NCI-H1417 treated with DMSO at 0.1 percent for 48 hours (cell line): ENCODE results near the gene ATP5ME.
"Not testable (repeated sequence)": the region's sequence is repeated elsewhere in the genome, so short reads cannot be mapped to it uniquely, and the experiment has no call there.

Experiments
- DNase-seq: peaks from one replicate; lab custom pipeline; 2025; lab: John Stamatoyannopoulos, UW

The ATP5ME gene

GRCh38 chr4:635851-636627 is 38.0 kb downstream of the ATP5ME start:
- DNase-seq, result no peak

DNA sequence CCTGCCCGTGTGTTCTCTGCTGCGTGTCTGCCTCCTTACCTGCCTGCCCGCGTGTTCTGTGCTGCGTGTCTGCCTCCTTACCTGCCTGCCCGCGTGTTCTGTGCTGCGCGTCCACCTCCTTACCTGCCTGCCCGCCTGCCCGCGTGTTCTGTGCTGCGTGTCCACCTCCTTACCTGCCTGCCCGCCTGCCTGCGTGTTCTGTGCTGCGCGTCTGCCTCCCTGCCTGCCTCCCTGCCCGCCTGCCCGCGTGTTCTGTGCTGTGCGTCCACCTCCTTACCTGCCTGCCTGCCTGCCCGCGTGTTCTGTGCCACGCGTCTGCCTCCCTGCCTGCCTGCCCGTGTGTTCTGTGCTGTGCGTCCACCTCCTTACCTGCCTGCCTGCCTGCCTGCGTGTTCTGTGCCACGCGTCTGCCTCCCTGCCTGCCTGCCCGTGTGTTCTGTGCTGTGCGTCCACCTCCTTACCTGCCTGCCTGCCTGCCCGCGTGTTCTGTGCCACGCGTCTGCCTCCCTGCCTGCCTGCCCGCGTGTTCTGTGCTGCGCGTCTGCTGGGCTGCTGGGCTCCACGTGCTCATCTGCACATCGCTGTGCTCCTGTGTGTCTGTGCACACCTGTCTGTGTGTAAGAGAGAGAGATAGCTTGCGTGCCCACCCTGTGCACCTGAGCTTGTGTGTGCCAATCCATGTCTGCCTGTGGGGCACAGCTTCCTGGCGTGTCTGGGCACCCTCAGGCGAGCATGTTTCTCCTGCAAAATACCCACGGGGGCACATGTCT is 38.8 kb downstream of the ATP5ME start:
- DNase-seq, result not testable (repeated sequence)

GRCh38 chr4:634599-634985 is 39.5 kb downstream of the ATP5ME start:
- no peak for DNase-seq

- DNase-seq, result no peak
These were observed 40.0 kb downstream of the ATP5ME start for GRCh38 chr4:633976-634598.

DNA sequence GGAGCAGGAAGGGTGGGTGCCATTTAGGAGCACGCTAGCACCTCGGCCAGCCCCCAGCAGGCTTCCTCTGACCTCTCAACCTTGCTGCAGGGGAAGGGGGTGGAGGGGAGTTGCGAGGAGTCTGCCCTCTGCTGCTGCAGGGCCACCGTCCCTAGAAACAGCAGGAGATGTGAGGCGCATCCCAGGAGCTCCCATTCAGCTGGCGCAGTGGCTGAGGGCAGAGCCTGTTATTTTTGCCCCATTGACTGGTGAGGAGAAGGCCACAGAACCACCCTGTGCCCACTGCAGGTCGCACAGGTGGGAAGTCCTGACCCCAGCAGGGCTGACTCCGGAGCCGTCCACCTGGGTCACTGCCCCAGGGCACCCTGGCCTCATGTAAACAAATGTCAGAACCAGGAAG is 40.7 kb downstream of the ATP5ME start:
- DNase-seq, result no peak

DNA sequence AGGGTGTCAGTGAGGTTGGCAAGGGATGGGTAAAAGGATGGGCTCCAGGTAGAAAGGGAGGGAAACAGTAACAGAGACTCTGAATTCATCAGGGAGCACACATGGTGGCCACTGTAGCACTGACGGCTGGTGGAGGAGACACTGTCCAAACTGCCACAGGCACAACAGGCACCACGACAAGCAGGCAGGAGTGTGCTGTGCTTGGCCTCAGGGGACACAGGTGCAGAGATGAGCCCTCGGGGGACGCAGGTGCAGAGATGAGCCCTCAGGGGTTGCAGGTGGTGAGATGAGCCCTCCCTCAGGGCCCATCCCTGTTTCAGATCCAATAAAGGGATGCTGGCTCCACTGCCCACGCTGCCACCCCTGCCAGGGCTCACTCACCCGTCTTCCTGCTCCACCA is 41.1 kb downstream of the ATP5ME start:
- DNase-seq, result no peak

GRCh38 chr4:632196-632790 is 41.8 kb downstream of the ATP5ME start:
- DNase-seq, result no peak

DNA sequence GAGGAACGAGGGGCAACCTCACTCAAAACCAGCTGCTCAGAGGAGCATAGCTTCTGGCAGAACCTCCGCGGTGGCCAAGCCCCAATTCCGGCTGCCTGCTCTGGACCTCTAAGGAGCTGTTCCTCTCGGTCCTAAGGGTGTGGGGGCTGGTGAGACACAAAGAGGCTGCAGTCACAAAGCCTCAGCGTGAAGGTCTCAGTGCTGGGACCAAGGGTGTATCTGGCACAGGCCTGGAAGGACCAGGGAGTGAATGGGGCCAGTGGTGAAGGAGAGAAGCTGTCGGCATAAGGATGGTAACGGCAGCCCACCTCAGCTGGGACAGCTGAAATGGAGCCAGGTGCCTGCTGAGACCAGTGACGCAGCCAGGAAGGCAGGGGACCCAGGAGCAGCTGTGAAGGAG is 43.4 kb downstream of the ATP5ME start:
- DNase-seq, result no peak

DNA sequence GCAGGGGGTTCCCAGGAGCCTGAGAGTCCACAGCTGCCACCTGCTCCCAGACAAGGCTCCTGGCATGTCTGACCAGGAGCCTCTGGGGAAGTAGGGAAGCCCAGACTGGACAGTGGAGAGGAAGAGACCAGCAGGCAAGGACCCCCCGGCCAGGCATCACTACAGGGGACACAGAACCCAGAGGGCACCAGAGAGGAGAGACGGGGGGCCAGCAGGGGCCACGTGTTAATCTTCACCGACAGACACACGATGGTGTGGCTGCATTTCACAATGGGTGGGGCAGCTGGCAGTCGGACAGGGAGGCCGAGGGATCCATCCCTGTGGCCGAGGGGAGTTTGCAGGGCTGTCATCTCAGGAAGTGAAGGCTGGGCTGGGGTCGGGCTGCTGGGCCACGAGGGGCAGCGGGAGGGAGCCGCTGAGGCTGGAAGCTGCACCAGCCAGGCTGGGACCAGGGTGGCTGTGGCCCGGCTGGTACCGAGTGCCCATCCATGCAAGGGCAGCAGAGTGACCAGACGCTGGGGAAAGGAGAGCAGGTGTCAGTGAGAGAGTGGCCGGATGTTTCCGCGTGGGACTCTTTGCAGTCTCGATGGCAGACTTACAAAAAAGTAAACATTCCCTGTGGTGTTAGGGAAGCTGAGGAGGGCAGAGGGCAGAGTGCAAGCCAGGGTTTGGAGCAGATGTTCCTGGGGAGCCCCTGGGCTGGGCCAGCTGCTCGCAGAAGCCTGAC is 44.0 kb downstream of the ATP5ME start:
- DNase-seq, result no peak

DNA sequence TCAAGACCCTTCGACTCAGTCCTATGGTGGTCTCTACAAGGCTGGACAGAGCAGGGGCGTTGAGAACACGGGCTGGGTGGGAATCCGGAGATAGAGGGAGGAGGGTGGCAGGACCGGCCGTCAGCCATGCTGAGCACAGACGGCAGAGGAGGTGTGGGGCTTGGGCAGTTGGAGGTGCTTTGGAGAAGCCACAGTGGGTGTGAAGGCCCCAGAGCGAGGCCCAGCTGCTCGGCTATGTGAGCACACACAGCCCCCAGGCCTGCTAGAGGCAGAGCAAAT is 44.5 kb downstream of the ATP5ME start:
- DNase-seq, result no peak

GRCh38 chr4:628821-629635 is 45.0 kb downstream of the ATP5ME start:
- DNase-seq, result no peak

DNA sequence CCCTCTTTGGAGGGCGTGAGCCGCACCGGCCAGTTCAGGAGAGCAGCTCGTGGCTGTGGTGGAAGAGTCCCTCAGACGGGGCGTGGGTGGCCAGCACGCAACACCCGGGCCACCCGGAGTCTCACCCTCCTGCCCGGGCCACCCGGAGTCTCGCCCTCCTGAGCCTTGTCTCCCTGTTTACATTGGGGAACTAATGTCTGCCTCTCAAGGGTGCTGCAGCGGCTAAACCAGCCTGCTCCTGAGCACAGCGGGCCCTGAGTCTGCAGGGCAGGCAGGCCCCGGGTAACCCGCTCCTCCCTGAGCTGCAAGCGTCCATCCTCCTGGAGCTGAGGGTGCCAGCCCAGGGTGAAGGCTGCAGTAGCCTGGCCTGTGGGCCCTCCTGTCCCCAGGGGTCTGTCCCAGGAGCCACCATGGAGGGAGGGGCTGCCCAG is 45.8 kb downstream of the ATP5ME start:
- DNase-seq, result no peak

GRCh38 chr4:627347-628125 is 46.5 kb downstream of the ATP5ME start:
- no peak for DNase-seq

DNA sequence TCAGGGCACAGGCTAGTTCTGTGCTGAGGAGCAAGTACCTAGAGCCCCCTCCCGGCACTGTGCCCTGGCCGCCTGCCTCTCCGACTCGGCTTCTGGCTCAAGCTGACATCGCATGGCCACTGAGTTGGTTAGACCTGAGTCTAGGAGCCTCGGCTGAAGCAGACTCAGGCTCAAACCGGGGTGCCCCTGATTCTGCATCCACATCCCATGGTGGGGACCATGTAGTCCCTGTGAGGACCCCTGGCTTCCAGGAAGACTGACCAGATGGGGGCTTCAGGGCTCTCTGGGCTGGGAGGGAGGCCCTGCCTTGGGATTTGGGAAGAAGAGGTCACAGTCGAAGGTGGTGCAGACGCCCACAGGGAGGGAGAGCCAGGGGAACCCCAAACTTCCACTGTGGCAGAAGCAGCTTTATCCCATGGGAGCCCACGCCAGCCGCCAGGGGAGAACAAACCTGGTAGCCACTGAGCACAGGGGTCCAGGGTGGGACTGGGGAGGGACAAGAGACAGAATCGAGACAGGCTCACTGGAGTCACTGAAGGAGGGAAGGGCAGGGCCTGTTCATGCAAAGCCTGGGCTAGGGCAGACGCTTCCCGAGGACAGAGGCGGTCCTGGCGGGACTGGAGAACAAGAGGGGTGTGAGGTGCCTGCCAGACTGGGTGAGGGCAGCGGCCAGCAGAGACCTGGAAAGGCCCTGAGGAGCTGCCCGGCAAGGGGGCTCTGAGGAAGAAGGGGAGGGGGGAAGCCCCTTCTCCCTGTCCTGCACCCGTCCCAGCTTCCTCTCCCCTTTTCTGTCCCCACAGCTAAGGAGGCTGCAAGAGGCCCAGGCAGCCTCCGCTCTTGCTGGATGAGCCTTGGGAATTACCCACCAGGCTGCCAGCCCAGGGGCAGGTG is 47.6 kb downstream of the ATP5ME start:
- DNase-seq, result no peak

GRCh38 chr4:625631-626161 is 48.4 kb downstream of the ATP5ME start:
- no peak for DNase-seq

DNA sequence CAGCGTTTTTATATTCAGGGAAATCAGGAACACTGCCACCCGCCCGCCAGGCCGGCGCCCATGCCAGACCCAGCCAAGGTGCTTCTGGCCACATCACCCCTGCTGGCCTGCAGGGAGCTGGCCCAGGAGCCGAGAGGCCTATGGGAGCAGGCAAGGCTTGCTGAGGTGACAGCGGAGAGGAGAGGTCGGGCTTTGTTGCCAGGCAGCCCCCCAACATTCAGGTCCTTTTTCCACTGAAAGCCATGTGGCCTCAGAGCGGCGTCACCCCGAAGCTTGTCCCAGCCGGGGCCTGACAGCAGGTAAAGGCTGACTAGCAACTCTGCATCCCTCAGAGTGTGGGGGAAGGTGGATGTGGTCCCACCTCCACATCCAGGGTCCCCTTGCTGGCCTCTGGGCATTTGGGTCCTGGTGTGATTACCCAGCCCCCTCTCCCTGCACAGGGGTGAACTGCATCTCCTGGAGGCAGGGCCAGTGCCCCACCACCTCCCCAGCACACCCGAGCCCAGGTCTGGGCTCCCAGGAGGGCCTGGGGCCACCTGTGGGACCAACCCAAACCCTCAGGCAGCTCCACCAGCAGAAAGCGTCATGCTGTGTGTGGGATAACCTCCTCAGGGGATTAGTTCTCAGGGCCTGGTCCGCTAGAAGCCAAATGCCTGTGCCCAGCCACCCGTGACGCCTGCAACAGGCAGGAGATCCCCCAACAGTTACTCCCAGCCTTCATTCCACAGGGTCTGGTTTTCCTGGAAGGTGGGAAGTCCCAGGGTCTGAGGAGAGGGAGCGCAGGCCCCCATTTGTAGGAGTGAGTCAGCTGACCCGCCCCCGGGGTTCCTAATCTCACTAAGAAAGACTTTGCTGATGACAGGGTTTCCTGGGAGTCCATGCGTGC is 49.1 kb downstream of the ATP5ME start, which contains the start of gene PDE6B:
Gene PDE6B, plus strand, starts transcription at position 869 of the 886 bp plus-strand sequence. CDS start 54 bp downstream, outside the sequence.
- no peak for DNase-seq

GRCh38 chr4:623914-624566 is 50.0 kb downstream of the ATP5ME start:
- DNase-seq, result no peak
